ENCODE data around the gene MTA2. TPM values are rescaled to one million over a fixed set of nuclear protein-coding genes. Genes with fewer than 3 reads are reported as not detected.
"Not testable (repeated sequence)": the region's sequence is repeated elsewhere in the genome, so short reads cannot be mapped to it uniquely, and the experiment has no call there.

MTA2 gene
- total RNA-seq, 2 experiments from 2014 or later = 245 to 264 TPM

DNA sequence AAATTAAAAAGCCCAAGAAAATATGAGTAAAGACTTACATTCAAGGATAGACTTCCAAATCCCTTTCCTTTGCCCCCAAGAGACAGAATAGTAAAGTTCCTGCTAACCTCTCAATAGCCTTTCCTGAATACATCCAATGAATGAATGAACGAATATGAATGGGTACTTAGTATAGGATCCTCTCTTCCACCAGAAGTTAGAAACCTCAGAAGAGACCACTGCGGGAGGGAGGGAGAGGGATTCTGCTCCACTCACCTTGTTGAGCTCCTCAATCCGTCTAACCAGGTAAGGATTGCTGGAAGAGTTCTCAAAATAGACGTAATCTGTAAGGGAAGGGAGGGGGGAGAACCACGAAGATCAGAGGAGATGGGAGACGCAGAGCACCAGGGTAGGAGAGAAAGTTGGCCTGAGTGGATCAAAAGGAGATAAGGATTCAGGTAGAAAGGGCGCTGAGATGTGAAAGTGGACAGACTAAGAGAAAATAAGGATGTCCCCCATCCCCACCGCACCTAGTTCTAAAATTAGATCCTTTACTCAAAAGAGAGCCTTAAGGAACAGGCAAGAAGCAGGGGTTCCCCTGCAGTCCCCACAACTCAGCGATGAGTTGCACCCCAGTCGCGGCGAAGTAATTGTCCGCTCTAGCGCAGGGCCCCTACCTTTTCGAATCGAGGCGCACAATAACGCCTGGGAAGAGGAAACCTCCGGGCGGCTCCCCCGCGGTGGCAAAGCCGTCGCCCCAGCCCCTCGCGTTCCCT lies 1.1 kb downstream of the MTA2 start:
- Mint-ChIP-seq H3K36me3 (peaks cover 68% of the 10 kb centered on the region), H3K4me1 (peaks cover 56% of the 10 kb centered on the region), H3K4me3 (peak overlapping the region; percentile 97), H3K9me3 (ENCODE audit: low read depth) (no peaks in the 10 kb centered on the region), H3K27me3 (no peaks in the 10 kb centered on the region), H3K27ac (peak overlapping the region; percentile 94)
- DNase-seq (peak; percentile 60), ATAC-seq (no peak)
- CTCF ChIA-PET = interaction anchor here (0.8 to 4.9 kb wide), 10 partner anchors 9 to 206 kb away, joined by 3 to 34 read pairs (median 4); partner anchors contain the start of genes B3GAT3, GANAB, LBHD1 and TUT1

DNA sequence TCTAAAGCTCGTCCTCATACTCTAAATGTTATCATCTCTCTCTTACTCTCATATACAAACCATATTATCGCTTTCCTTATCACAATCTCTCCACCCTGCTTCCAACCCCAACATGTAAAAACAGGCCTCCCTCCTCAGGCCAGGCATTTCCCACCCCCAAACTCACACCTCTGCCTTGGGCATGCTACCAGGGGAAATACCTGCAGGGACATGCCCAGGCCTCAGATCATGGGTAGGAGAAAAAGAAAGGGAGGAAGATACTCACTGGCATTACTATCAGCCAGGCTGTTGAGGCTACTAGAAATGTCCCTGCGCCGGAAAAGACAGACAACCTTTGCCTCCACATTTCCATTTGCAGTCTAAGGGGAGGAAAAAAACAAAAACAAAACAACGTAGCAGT lies 1.8 kb downstream of the MTA2 start:
- ATAC-seq (no peak), DNase-seq (no peak)
- peak overlapping the region; percentile 97 for H3K4me3 Mint-ChIP-seq
- H3K36me3 Mint-ChIP-seq = peaks cover 69% of the 10 kb centered on the region
- peak overlapping the region; percentile 94 for H3K27ac Mint-ChIP-seq
- H3K27me3 Mint-ChIP-seq = no peaks in the 10 kb centered on the region
- no peaks in the 10 kb centered on the region for H3K9me3 Mint-ChIP-seq (ENCODE audit: low read depth)
- CTCF ChIA-PET = interaction anchor here (0.6 to 4.9 kb wide), 9 partner anchors 8 to 1030 kb away, joined by 3 to 34 read pairs (median 3); partner anchors contain the start of genes GANAB, LBHD1, TUT1 and UQCC3
- H3K4me1 Mint-ChIP-seq = peaks cover 57% of the 10 kb centered on the region

DNA sequence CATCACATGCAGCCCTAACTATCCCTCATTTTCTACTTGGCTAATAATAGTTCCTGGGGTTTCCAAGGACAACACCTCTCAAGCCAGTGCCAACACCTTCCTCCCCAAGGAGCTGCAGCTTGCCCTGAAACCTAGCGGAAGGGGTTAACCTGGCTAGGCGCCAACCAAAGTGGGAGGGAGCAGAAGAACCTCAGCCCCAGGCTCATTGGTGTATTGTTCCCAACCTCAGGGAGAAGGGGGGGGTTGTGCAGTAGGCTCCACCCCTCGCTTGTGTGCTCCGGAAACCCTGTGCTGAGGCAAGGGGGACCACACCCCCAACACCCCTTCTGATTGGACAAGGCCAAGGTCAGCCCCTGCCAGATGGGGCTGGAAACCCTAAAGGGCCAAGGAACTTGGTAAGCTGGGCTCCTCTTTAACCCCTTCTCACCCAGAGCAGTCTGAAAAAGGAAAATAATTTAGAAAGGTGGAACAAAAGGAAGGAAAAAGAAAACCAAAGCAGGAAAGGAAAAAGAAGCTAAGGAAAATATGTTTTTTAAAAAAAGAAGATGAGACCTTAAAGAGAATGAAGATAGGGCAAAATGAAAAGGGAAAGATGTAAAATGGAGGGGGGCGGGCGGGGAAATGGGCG lies 2.5 kb downstream of the MTA2 start:
- Mint-ChIP-seq H3K4me3 (peak overlapping the region; percentile 97), H3K4me1 (peaks cover 62% of the 10 kb centered on the region), H3K9me3 (ENCODE audit: low read depth) (no peaks in the 10 kb centered on the region), H3K27ac (peak overlapping the region; percentile 94), H3K27me3 (no peaks in the 10 kb centered on the region), H3K36me3 (peaks cover 74% of the 10 kb centered on the region)
- CTCF ChIA-PET = interaction anchor here (0.6 to 4.9 kb wide), 9 partner anchors 7 to 1031 kb away, joined by 3 to 34 read pairs (median 3); partner anchors contain the start of genes GANAB, LBHD1, TUT1 and UQCC3
- DNase-seq = peak; percentile 99
- peak; percentile 75 for ATAC-seq

DNA sequence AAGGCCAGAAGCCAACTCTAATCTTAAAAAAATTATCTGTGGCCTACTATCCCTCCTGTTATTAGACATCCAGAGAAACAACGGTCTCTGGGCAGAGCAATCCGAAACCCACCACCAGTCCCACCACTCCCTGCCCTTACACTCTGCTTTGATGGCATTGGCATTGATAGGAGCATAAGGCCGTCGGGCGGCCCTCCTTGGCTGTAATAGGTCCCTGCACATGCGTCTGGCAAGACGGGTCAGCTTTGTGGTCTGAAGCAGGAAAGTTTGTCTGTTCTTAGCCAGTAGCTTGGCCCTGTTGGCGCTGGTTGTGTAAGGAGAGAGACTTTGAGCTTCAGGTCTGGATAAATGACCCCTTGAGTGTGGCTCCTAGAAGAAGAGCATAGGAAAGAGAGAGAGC lies 6.5 kb downstream of the MTA2 start:
- H3K27ac Mint-ChIP-seq = no peak overlapping the region
- H3K4me1 Mint-ChIP-seq = peaks cover 75% of the 10 kb centered on the region
- DNase-seq = no peak
- no peaks in the 10 kb centered on the region for H3K9me3 Mint-ChIP-seq (ENCODE audit: low read depth)
- no peak for ATAC-seq
- CTCF ChIA-PET = interaction anchor here (1.4 to 6.0 kb wide), 4 partner anchors 16 to 76 kb away, joined by 4 to 54 read pairs (median 28); partner anchors contain the start of genes EML3, LBHD1, ROM1 and UQCC3
- no peak overlapping the region for H3K4me3 Mint-ChIP-seq
- peaks cover 67% of the 10 kb centered on the region for H3K36me3 Mint-ChIP-seq
- H3K27me3 Mint-ChIP-seq = no peaks in the 10 kb centered on the region

DNA sequence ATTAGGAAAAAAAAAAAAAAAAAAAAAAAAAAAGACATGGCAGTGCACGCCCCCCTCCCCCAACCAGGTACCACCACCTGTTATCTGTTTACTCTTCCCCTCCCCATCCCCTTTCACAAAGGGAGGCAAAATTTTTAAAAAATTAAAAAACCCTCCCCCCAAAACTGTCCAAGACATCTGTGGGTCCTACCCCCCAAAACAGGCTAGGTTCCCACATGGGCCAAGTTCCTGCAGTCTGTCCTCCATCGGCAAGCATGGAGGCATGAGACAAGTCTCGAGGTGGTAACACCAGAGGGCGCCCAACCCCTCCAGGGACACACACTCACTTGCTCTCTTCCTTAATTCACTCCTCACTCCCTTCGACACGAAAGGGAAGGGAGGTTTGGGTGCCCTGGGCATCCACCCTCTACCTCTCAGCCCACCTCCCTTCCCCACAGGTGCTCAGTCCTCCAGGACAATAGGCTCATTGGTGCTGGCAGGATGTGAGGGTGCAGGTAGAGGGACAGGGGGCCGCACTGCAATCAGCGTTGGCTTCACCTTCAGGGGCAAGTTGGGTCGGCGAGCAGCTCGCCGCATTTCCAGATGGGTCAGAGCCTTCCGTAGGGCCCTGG lies 8.1 kb downstream of the MTA2 start:
- CTCF ChIA-PET = interaction anchor here (0.6 to 6.0 kb wide), 22 partner anchors 7 to 236 kb away, joined by 3 to 54 read pairs (median 5); partner anchors contain the start of genes B3GAT3, C11orf98, CSKMT and EEF1G
- ATAC-seq (peak; percentile 37), DNase-seq (peak; percentile 91)
- Mint-ChIP-seq H3K4me1 (peaks cover 68% of the 10 kb centered on the region), H3K27ac (peak overlapping the region; percentile 83), H3K4me3 (peak overlapping the region; percentile 34), H3K36me3 (peaks cover 58% of the 10 kb centered on the region), H3K27me3 (no peaks in the 10 kb centered on the region), H3K9me3 (ENCODE audit: low read depth) (no peaks in the 10 kb centered on the region)

DNA sequence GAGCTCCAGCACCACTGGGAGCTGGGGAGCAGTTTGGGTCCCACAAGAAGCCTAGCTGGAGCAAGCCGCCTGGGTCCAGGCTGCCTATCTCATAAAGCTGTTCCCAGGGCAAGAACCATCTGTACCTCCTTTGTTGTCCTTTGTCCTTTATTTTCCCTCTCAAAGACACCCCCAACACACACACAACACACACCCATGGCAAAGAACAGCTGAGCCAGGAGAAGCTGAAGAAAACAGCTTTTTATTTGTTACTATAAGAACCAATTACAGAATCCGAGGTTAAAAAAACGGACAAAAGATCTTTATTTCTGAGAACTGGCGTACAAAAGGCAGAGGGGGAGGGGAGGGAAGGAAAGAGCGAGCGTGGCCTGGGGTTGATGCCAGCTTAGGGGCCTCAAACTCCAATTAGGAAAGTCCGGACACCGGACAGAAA lies 8.7 kb downstream of the MTA2 start:
- peaks cover 62% of the 10 kb centered on the region for H3K4me1 Mint-ChIP-seq
- peaks cover 56% of the 10 kb centered on the region for H3K36me3 Mint-ChIP-seq
- DNase-seq (no peak), ATAC-seq (no peak)
- no peak overlapping the region for H3K4me3 Mint-ChIP-seq
- H3K27ac Mint-ChIP-seq = peak overlapping the region; percentile 90
- H3K9me3 Mint-ChIP-seq (ENCODE audit: low read depth) = no peaks in the 10 kb centered on the region
- no peaks in the 10 kb centered on the region for H3K27me3 Mint-ChIP-seq
- CTCF ChIA-PET = interaction anchor here (0.6 to 6.0 kb wide), 24 partner anchors 8 to 201 kb away, joined by 3 to 54 read pairs (median 7); partner anchors contain the start of genes B3GAT3, C11orf98, CSKMT and EEF1G

DNA sequence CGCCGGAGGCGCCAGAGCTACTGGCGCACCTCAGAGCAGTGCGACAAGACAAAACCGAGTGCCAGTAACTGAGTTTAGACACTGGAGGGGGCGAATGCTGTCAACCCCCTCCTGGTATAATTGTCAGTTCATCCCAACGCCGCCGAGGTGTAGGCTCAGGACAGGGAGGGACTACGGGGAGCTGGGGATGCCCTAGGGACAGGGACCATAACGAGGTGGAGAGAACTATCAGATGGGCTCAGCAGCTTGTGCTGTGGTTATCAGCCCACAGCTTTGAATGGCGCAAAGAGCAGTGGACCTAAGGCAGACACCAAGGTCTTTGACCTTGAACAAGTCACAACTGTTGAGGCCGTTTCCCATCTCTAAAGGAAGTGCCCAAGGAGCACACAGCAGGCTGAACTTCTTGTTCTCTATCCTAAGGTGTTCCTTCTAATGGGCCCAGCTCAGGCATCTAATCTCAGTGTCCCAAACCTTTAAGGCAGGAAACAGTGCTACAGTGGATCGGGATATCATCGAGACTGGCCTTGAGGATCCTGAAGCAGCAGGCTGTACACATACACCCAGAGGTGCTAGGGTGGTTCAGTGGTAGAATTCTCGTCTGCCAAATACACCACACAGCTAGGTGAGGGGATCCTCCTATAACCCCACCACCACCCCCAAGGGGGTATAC lies 9.4 kb downstream of the MTA2 start:
- CTCF ChIA-PET = interaction anchor here (0.7 to 6.0 kb wide), 47 partner anchors 8 to 944 kb away, joined by 3 to 54 read pairs (median 5); partner anchors contain the start of genes B3GAT3, C11orf98, CSKMT and EEF1G
- Mint-ChIP-seq H3K9me3 (ENCODE audit: low read depth) (no peaks in the 10 kb centered on the region), H3K36me3 (peaks cover 52% of the 10 kb centered on the region), H3K4me3 (peak overlapping the region; percentile 99), H3K4me1 (peaks cover 55% of the 10 kb centered on the region), H3K27ac (peak overlapping the region; percentile 90), H3K27me3 (no peaks in the 10 kb centered on the region)
- DNase-seq (no peak), ATAC-seq (no peak)

DNA sequence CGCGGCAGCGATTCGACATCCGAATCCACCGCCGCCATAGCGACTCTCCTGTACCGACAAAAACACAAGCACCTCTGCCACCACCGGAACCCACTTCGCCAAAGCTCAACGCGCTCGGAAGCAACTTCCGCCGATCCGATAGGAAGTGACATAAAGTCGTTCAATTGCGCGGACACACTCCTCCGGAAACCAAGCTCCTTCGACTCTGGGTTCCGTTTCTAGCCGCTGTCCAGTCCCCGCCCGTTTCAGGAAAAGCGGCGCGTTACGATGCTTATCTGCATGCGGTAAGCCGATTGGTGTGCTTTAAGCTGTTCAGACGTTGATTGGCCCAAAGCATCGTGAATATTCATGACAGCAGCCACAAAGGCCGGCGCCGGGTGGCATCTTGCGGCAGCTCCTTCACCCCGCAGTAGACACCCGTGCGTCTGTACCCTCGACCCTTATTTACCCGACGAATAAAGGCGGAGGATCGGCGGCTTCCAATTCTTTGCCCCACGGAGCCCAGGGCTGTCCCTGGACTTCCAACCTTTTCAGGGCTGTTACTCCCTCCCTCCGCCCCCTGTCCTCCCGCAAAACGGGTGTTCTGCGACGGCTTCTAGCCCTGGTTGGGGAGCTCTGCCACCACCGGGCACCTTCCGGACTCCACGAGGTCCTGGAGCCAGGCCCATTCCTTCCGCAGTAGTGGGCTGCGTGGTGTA lies 10.1 kb downstream of the MTA2 start, which contains the start of gene TUT1:
Gene TUT1, minus strand, starts transcription at position 76 of the 698 bp plus-strand sequence. Its CDS starts 38 bp downstream, at position 38.
- ATAC-seq (peak; percentile 92), DNase-seq (peak; percentile 99)
- H3K36me3 Mint-ChIP-seq = peaks cover 47% of the 10 kb centered on the region
- no peaks in the 10 kb centered on the region for H3K27me3 Mint-ChIP-seq
- CTCF ChIA-PET = interaction anchor here (0.8 to 6.0 kb wide), 43 partner anchors 9 to 945 kb away, joined by 3 to 54 read pairs (median 5); partner anchors contain the start of genes B3GAT3, C11orf98, CSKMT and EEF1G
- peak within 1 kb of the TSS; percentile 90 for H3K27ac Mint-ChIP-seq
- peaks cover 51% of the 10 kb centered on the region for H3K4me1 Mint-ChIP-seq
- no peaks in the 10 kb centered on the region for H3K9me3 Mint-ChIP-seq (ENCODE audit: low read depth)
- H3K4me3 Mint-ChIP-seq = peak within 1 kb of the TSS; percentile 99

DNA sequence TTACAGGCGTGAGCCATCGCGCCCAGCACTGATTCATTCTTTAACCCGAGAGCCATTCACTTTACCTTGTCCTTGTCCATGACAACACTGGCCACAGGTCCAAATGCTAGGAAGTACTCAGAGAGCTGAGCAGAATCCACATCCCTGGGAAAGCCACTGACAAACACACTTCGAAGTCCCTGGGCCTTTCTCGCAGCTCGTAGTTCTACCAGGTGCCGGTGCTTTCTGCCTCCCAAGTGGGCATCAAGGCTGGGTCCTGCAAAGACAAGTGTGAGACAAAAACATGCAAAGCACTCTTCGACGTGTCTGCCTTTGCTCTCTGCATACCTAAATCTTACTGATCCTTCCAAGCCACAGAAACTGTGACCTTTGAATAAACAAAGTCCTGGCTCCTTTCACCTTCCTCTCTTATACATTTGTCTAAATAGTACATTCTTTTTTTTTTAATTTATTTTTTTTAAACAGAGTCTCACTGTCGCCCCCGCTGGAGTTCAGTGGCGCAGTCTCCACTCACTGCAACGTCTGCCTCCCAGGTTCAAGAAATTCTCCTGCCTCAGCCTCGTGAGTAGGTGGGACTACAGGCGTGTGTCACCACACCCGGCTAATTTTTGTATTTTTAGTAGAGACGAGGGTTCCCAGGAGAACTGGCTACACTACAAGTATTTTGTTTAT lies 12.6 kb downstream of the MTA2 start:
- H3K36me3 Mint-ChIP-seq = peaks cover 30% of the 10 kb centered on the region
- ATAC-seq (no peak), DNase-seq (no peak)
- H3K27ac Mint-ChIP-seq = no peak overlapping the region
- H3K9me3 Mint-ChIP-seq (ENCODE audit: low read depth) = no peaks in the 10 kb centered on the region
- CTCF ChIA-PET = interaction anchor here (1.1 to 2.1 kb wide), 5 partner anchors 12 to 164 kb away, joined by 3 to 7 read pairs (median 5); partner anchors contain the start of genes EEF1G and EML3
- H3K27me3 Mint-ChIP-seq = no peaks in the 10 kb centered on the region
- peaks cover 38% of the 10 kb centered on the region for H3K4me1 Mint-ChIP-seq
- peak overlapping the region; percentile 7 for H3K4me3 Mint-ChIP-seq

DNA sequence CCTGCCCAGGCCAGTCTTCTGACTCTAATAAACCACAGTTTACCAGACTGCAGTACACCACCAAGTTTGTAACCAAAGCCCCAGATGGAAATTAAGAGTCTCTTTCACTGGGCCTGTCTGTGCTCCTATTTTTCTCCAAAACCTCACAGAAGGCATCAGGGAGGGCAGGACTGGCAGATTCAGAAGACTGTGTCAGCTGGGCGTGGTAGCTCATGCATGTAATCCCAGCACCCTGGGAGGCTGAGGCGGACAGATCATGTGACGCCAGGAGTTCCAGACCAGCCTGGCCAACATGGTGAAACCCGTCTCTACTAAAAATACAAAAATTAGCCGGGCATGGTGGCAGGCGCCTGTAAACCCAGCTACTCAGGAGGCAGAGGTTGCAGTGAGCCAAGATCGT lies 16.3 kb downstream of the MTA2 start:
- H3K27me3 Mint-ChIP-seq; H3K27ac Mint-ChIP-seq; DNase-seq; ATAC-seq; H3K9me3 Mint-ChIP-seq (ENCODE audit: low read depth); H3K4me3 Mint-ChIP-seq: not testable (repeated sequence)
- Mint-ChIP-seq H3K36me3 (peaks cover 30% of the 10 kb centered on the region), H3K4me1 (peaks cover 10% of the 10 kb centered on the region)
- CTCF ChIA-PET = interaction anchor here (1.1 to 1.2 kb wide), 2 partner anchors 157 to 161 kb away, joined by 3 read pairs; no protein-coding TSS in a partner anchor

DNA sequence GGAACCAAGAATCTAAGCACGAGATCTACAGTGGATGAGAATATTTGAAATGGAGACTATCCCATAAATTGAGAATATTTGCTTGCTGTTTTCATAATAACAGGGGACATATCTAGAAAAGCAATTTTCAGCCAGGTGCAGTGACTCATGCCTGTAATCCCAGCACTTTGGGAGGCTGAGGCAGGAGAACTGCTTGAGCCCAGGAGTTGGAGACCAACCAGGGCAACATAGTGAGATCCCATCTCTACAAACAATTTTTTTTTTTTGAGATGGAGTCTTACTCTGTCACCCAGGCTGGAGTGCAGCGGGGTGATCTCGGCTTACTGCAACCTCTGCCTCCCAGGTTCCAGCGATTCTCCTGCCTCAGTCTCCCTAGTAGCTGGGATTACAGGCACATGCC lies 19.9 kb downstream of the MTA2 start:
- not testable (repeated sequence) for DNase-seq; H3K4me1 Mint-ChIP-seq; H3K27me3 Mint-ChIP-seq; H3K9me3 Mint-ChIP-seq (ENCODE audit: low read depth); H3K4me3 Mint-ChIP-seq; ATAC-seq; H3K27ac Mint-ChIP-seq
- CTCF ChIA-PET = interaction anchor here (2.5 kb wide), 1 partner anchor 10 kb away, joined by 8 read pairs; the partner anchor contains the start of gene TUT1
- peaks cover 24% of the 10 kb centered on the region for H3K36me3 Mint-ChIP-seq

Measured in activated CD8-positive, alpha-beta memory T cell treated with anti-CD3 and anti-CD28 coated beads, Interleukin-2, amount 10 ng/mL, durations not matched to agents 7 days and 5 days (primary cell).